ENCODE data around the gene FKBP15.
"Not testable (repeated sequence)": the region's sequence is repeated elsewhere in the genome, so short reads cannot be mapped to it uniquely, and the experiment has no call there.

The FKBP15 gene

DNA sequence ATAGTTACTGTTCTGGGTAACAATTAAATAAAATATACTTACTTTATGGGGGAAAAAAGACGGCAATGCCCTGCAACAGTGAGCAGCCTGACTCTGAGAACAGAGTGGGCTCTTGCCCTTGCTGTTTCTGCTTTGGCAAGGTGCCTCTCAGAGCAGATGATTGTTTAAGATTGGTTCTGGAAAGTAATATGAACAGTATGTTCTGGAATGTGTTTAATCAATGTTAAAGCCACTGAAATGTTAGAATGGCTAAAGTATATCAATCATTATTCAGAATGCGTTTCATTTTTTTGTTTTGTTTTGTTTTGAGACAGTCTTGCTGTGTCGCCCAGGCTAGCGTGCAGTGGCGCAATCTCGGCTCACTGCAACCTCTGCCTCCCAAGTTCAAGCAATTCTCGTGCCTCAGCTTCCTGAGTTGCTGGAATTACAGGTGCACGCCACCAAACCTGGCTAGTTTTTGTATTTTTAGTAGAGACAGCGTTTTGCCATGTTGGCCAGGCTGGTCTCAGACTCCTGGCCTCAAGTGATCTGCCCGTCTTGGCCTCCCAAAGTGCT, 14.7 kb upstream of the FKBP15 start:
- not testable (repeated sequence) for DNase-seq

- no peak for DNase-seq
Measured at GRCh38 chr9:113231701-113232100, 10.6 kb upstream of the FKBP15 start.

GRCh38 chr9:113228130-113228665, 7.1 kb upstream of the FKBP15 start:
- DNase-seq = no peak

DNA sequence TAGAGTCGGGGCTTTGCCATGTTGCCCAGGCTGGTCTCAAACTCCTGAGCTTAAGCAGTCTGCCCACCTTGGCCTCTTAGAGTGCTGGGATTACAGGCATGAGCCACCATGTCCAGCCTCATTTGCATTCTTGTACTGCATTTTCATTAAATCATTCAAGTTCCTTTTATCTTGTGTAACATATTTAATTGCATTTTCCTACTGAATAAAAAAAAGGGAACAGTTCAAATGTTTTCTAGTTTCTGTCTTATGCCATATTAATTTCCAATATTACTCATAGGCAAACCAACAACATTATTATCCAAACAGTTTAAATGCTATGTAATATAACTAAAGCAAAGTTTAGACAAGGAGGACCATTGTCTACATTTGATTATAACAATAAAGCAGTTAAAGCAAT, 6.4 kb upstream of the FKBP15 start:
- DNase-seq = no peak

DNA sequence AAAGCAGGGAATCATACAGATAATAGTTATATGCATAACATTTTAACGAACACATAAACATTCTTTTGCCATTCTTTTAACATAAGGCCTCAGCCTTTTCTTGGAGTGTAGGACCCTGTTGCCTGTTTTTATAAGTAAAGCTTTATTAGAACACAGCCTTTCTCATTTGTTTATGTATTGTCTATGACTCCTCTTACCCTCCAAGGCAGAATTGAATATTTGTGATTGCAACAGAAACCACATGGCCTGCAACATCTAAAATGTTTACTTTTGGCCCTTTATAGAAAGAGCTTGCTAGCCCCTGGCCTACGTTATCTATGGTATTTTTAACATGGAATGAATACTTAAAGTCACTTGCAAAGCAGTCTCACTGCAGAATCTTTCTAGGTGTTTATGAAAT, 2.9 kb upstream of the FKBP15 start:
- no peak for DNase-seq

GRCh38 chr9:113222482-113222841, 1.4 kb upstream of the FKBP15 start:
- DNase-seq = no peak

- DNase-seq = no peak
Measured at GRCh38 chr9:113221800-113222481, 864 bp upstream of the FKBP15 start.

- DNase-seq = no peak
Measured at GRCh38 chr9:113220467-113221002, 542 bp downstream of the FKBP15 start.

DNA sequence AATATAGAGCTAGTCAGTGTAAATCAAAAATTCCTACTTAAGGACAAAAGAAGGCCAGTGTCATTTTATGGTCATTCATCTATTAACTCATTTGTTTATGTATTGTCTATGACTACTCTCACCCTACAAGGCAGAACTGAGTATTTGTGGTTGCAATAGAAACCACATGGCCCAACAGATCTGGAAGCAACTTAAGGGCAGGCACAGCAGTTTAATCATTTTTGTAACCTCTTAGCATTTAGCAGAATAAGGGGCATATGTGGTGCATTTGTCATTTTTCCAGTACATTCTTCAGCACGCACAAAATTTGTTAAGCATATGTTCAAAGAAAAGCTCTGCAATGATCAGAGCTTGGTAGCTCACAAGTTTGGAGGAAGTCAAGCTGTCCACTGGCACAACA, 1.1 kb downstream of the FKBP15 start:
- DNase-seq = no peak

- DNase-seq = no peak
Measured at GRCh38 chr9:113219186-113219936, 1.7 kb downstream of the FKBP15 start.

- no peak for DNase-seq
Measured at GRCh38 chr9:113216406-113216805, 4.7 kb downstream of the FKBP15 start.

GRCh38 chr9:113215132-113215531, 5.9 kb downstream of the FKBP15 start:
- DNase-seq = no peak

GRCh38 chr9:113210815-113211214, 10.3 kb downstream of the FKBP15 start:
- no peak for DNase-seq

GRCh38 chr9:113205861-113206260, 15.2 kb downstream of the FKBP15 start:
- DNase-seq = no peak

DNA sequence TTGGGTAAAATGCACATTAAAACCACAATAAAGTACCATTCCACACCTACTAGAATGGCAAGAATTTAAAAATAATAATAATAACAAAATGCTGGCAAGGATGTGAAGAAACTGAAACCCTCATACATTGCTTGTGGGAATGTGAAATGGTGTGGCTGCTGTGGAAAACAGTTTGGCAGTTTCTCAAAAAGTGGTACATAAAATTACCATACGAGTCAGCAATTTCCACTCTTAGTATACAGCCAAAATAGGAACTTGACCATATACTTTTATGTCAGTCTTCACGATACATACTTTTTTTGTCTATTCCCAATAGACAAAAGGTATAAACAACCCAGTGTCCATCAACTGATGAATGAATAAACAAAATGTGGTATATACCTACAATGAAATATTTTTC, 15.6 kb downstream of the FKBP15 start:
- no peak for DNase-seq

GRCh38 chr9:113199683-113200329, 21.3 kb downstream of the FKBP15 start:
- DNase-seq = no peak

DNA sequence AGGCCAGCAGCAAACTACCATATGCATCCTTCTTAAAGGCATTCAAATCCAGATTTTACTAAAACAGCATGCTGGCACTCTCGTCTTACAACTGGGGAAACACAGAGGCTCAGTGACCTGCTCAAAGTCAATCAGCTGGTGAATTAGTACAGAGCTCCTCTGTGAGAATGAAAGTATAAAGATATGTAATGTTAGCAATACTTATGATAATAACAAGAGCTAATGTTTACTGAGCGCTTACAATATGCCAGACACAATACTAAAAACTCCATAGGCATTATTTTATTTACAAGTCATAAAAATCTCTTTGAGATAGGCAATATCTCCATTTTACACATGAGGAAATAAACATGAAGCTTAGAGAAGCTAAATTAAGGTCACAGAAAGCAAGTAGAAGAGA, 28.6 kb downstream of the FKBP15 start:
- DNase-seq = no peak

DNA sequence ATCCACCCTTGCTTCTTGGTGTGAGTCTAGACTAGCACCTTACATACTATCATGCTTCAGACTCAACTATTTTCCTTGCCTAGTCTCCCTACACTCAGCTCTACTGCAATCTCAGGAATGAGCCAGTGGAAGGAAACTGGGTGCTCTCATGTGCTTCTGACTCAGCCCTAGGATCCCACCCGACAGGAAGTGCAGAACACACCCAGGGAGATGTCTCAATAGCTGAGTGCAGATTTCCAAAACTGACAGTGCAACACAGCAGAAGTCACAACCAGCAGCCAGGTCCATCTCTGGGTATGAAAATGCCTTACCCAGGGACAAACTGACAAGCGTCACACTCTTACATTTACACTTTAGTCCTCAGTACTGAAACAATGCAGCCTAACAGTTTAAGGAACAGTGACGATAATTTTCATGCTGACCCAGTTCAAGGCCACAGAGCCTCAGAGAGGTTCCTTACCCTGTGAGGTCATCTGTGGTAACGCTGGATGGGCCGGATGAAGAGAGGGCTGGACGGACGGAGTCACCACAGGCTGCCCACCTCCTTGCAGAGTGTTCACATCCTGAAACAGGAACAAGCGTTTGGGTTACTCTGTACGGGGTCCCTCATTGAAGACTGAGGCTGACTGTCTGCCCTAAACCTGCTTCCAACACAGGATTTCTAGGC, 33.0 kb downstream of the FKBP15 start:
- no peak for DNase-seq

- no peak for DNase-seq
Measured at GRCh38 chr9:113186137-113186755, 34.8 kb downstream of the FKBP15 start.

DNA sequence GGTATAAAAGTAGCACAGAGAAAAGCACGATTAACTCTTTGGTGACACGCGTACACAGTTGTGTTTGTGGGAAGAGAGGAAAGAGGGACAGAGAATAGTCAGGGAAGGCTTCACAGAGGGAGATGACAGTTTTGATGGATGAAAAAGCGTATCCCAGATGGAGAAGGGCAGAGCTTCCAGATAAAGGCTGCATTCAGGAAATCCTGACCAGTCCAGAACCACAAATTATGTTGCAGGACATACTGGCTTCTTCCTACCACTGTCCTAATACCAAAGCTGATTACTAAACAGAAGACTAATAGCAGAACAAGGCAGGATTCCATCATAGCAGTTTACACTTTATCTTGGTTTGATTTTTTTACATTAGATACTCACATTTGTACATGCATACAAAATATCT, 35.8 kb downstream of the FKBP15 start:
- no peak for DNase-seq

- DNase-seq = no peak
Measured at GRCh38 chr9:113184539-113184938, 36.5 kb downstream of the FKBP15 start.

GRCh38 chr9:113183956-113184488, 37.1 kb downstream of the FKBP15 start:
- no peak for DNase-seq

Measured in CD4-positive, alpha-beta T cell treated with Interleukin-6 for 4 hours (primary cell).